AG09319 (cell line): Measurements from ENCODE around the gene SGK1.

Experiments used
- DNase-seq: peaks from one replicate; pipeline ENCODE4 v3.0.0-alpha.2; 2010; ENCODE audit warnings: low read depth; ENCODE audit errors: extremely low read depth
- CTCF ChIP-seq: IDR thresholded peaks from 2 replicates; pipeline ENCODE4 v1.5.1; 2011; ENCODE audit warnings: low read depth, mild to moderate bottlenecking, inconsistent platforms, low read length, moderate library complexity

The SGK1 gene

DNA sequence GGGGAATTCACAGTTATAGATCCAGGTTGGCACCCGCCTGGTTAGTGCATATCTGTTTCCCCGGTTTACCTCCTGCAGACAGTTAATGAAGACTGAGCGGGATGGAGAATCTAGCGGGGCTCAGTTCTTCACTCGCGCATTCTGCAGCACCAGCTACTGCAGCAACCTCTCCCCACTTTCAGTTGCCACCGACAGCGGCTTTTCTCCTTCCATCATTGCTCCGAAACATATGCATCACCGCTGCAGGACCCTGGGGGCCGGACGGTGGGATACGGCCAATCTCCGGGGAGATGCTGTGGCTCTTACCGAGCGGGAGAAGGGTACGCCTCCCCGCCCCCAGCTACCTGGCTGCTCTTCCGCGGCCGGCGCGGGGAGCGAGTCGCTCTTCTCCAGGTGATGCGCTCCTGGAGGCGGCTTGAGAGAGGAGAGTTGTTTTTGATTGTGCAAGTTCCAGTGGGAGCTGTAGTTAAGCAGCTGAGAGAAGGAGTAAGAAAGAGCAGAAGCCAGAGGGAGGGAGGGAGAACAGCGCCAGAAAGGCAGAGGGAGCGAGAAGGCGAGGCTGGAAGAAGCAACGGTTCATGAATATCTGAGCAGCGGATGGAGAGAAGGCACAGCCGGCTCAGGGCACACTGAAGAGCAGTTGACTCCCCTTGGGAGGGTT is at the start of gene SGK1:
TSS of gene SGK1 (minus strand) at position 642 of the 661 bp plus-strand sequence. CDS start 652 bp downstream, outside the sequence.
- TF ChIP-seq CTCF, result peak; percentile 4
- peak; percentile 12 for DNase-seq

DNA sequence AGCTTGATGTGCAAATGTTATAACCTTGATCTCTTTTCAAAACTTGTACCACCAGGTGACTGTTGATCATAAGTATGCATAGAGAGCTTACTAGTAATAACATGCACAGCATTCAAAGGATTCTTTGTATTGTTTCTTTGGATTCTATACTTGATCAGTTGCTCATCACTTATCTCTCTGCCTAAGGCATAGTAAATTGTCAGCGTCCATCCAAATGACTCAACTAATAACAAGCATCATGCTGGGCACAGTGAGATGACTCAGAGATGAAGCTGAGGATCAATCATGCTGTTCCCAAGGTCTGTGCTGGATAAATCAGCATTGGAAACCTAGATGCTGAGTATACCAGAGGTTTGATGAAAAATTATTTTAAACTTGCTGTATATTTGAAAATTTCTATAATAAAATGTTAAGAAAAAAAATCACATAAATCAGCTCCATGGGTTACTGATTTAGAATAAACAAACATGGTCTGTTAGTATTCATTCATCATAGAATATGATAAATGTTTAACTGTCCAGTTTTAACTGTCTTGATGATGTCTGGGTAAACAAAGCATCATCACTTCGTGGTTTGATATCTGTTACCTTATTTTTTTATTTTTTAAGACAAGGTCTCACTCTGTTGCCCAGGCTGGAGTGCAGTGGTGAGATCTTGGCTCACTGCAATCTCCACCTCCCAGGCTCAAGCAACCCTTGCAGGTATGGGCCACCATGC is 45.6 kb upstream of the SGK1 start:
- no peak for DNase-seq

GRCh38 chr6:134361011-134361410 is 43.1 kb upstream of the SGK1 start:
- no peak for DNase-seq
- TF ChIP-seq CTCF, result no peak

More for the DNA sequence above, 45.6 kb upstream of the SGK1 start:
- TF ChIP-seq CTCF, result no peak

- DNase-seq, result no peak
These were observed 41.4 kb upstream of the SGK1 start for GRCh38 chr6:134359302-134359701.

DNA sequence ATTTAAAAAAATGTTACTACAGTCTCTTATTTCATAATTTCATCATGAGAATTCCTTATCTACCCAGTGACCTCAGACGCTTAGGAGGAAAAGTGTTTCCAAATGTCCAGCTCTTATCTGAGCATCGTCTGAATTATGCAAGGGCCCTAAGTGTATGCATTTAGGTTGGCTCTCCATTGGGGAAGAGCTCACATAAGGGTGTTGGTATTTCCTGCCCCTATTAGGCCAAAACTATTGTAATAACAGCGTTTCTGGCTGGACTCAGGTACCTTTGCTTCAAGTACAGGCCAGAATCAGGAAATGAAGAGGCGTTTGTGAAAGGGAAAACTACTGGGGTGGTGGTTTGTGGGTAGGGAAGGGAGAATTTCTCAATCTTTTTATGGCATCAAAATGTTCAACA is 40.4 kb upstream of the SGK1 start:
- no peak for TF ChIP-seq CTCF
- peak; percentile 24 for DNase-seq

More at GRCh38 chr6:134359302-134359701, 41.4 kb upstream of the SGK1 start:
- TF ChIP-seq CTCF, result no peak

DNA sequence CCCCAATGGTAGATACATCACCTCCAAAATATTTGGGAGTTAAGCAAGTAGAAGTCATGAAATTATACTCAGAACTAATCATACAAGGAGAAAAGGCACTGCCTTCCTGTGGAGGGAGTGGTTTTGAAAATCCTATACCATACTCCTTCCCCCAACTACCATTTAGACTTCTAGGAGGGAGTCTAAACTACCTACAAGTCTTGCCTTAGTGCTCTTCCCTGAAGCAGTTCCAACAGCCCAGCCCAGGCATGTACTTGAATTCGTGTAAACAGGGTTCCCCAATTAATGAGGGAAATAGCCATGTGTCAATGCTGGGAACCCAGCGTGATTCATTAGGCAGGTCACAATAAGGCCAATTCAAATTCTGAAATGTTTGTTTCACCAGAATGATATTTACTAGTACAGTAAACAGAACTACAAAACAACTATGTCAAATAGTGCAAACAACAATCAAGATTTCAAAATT is 39.1 kb upstream of the SGK1 start:
- no peak for DNase-seq
- no peak for TF ChIP-seq CTCF

DNA sequence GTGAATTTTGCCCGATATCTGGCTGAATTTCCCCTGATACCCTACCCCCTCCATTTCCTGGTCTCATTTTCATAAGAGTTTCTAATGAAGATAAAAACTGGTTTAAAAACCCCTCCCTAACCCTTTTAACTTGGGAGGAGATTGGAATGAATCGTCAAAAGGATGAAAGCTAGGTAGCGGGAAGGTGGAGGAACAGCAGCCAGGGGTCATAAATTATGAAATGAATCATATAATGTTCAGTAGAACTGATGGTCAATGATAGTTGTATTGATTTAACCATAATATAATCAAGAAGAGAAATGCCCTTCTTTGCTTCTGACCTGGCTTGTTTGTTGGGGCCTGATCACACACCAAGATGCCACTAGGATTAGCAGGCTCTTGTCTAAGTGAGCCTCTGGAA is 38.5 kb upstream of the SGK1 start:
- DNase-seq, result no peak
- no peak for TF ChIP-seq CTCF
